ENCODE measurements around the gene C1orf216.

Gene C1orf216

GRCh38 chr1:35674111-35674510 is 44.6 kb downstream of the C1orf216 start:
- peaks cover 3% of the 10 kb centered on the region; the same call in 1 of the 2 replicates for H3K27me3 ChIP-seq (ENCODE audit: control insufficient read depth, insufficient read depth, low read length)
- no peaks in the 10 kb centered on the region for H3K9me3 ChIP-seq (ENCODE audit: control insufficient read depth, insufficient read depth, low read depth, low read length)
- H3K4me1 ChIP-seq (ENCODE audit: control insufficient read depth, insufficient read depth, low read length) = no peaks in the 10 kb centered on the region
- H3K27ac ChIP-seq (ENCODE audit: low read depth, low read length) = no peak overlapping the region
- H3K36me3 ChIP-seq (ENCODE audit: control insufficient read depth, insufficient read depth, low read length) = no peaks in the 10 kb centered on the region
- H3K9ac ChIP-seq (ENCODE audit: low read length) = no peak overlapping the region
- no peak overlapping the region for H3K4me3 ChIP-seq (ENCODE audit: low read depth, low read length)

- Histone ChIP-seq H3K27me3 (ENCODE audit: control insufficient read depth, insufficient read depth, low read length) (peaks cover 3% of the 10 kb centered on the region; the same call in 1 of the 2 replicates), H3K36me3 (ENCODE audit: control insufficient read depth, insufficient read depth, low read length) (no peaks in the 10 kb centered on the region), H3K9ac (ENCODE audit: low read length) (no peak overlapping the region), H3K27ac (ENCODE audit: low read depth, low read length) (no peak overlapping the region), H3K4me3 (ENCODE audit: low read depth, low read length) (no peak overlapping the region), H3K4me1 (ENCODE audit: control insufficient read depth, insufficient read depth, low read length) (no peaks in the 10 kb centered on the region), H3K9me3 (ENCODE audit: control insufficient read depth, insufficient read depth, low read depth, low read length) (no peaks in the 10 kb centered on the region)
These were observed 46.6 kb downstream of the C1orf216 start for GRCh38 chr1:35672116-35672515.

- no peak overlapping the region for H3K4me3 ChIP-seq (ENCODE audit: low read depth, low read length)
- H3K4me1 ChIP-seq (ENCODE audit: control insufficient read depth, insufficient read depth, low read length) = peaks cover 4% of the 10 kb centered on the region; the same call in 1 of the 2 replicates
- no peak overlapping the region for H3K9ac ChIP-seq (ENCODE audit: low read length)
These were observed 50.2 kb downstream of the C1orf216 start for GRCh38 chr1:35668506-35668905.

GRCh38 chr1:35666916-35667315 is 51.8 kb downstream of the C1orf216 start:
- Histone ChIP-seq H3K36me3 (ENCODE audit: control insufficient read depth, insufficient read depth, low read length) (no peaks in the 10 kb centered on the region), H3K27me3 (ENCODE audit: control insufficient read depth, insufficient read depth, low read length) (peaks cover 3% of the 10 kb centered on the region; the same call in 1 of the 2 replicates), H3K9ac (ENCODE audit: low read length) (no peak overlapping the region), H3K9me3 (ENCODE audit: control insufficient read depth, insufficient read depth, low read depth, low read length) (no peaks in the 10 kb centered on the region), H3K27ac (ENCODE audit: low read depth, low read length) (no peak overlapping the region), H3K4me3 (ENCODE audit: low read depth, low read length) (no peak overlapping the region), H3K4me1 (ENCODE audit: control insufficient read depth, insufficient read depth, low read length) (peaks cover 4% of the 10 kb centered on the region; the same call in 1 of the 2 replicates)

More at GRCh38 chr1:35668506-35668905, 50.2 kb downstream of the C1orf216 start:
- Histone ChIP-seq H3K27ac (ENCODE audit: low read depth, low read length) (no peak overlapping the region), H3K9me3 (ENCODE audit: control insufficient read depth, insufficient read depth, low read depth, low read length) (no peaks in the 10 kb centered on the region), H3K36me3 (ENCODE audit: control insufficient read depth, insufficient read depth, low read length) (no peaks in the 10 kb centered on the region), H3K27me3 (ENCODE audit: control insufficient read depth, insufficient read depth, low read length) (peaks cover 3% of the 10 kb centered on the region; the same call in 1 of the 2 replicates)

- H3K4me3 ChIP-seq (ENCODE audit: low read depth, low read length) = no peak overlapping the region
- no peaks in the 10 kb centered on the region for H3K9me3 ChIP-seq (ENCODE audit: control insufficient read depth, insufficient read depth, low read depth, low read length)
- H3K9ac ChIP-seq (ENCODE audit: low read length) = no peak overlapping the region
- no peak overlapping the region for H3K27ac ChIP-seq (ENCODE audit: low read depth, low read length)
- peaks cover 4% of the 10 kb centered on the region; the same call in 1 of the 2 replicates for H3K4me1 ChIP-seq (ENCODE audit: control insufficient read depth, insufficient read depth, low read length)
- peaks cover 3% of the 10 kb centered on the region; the same call in 1 of the 2 replicates for H3K27me3 ChIP-seq (ENCODE audit: control insufficient read depth, insufficient read depth, low read length)
- H3K36me3 ChIP-seq (ENCODE audit: control insufficient read depth, insufficient read depth, low read length) = no peaks in the 10 kb centered on the region
These were observed 52.5 kb downstream of the C1orf216 start for GRCh38 chr1:35666216-35666615.
